Measurements from ENCODE around the gene AURKA. TPM values are rescaled to one million over a fixed set of nuclear protein-coding genes. Genes with fewer than 3 reads are reported as not detected.
"Not testable (repeated sequence)": the region's sequence is repeated elsewhere in the genome, so short reads cannot be mapped to it uniquely, and the experiment has no call there.

The AURKA gene
- total and polyA plus RNA-seq, 4 donors, result 0.88 to 41.6 (median 2.7) TPM

DNA sequence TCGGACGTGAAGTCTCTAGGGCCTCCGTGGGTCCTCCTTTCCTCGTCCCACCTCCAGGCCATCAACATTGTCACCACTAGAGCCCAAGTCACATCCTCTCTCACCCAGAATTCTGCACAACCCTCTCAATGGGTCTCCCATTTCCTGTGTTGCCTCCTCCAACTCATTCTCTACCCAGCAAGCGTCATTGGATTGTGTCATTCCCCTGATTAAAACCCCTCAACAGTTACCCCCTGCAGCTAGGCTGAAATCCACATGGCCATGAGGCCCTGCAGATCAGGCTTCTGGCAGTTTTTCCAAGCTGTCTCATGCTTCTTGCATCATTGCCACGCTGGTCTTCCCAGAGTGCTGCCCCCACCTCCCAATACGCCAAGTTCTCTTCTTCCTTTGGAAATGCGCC lies 46.1 kb downstream of the AURKA start:
- peaks cover 0 to 4% (median 2%) of the 10 kb centered on the region in 4 donors for H3K27me3 ChIP-seq (ENCODE audit: control insufficient read depth in 4 of 4, insufficient read depth in 4 of 4, low read length in 3 of 4)

DNA sequence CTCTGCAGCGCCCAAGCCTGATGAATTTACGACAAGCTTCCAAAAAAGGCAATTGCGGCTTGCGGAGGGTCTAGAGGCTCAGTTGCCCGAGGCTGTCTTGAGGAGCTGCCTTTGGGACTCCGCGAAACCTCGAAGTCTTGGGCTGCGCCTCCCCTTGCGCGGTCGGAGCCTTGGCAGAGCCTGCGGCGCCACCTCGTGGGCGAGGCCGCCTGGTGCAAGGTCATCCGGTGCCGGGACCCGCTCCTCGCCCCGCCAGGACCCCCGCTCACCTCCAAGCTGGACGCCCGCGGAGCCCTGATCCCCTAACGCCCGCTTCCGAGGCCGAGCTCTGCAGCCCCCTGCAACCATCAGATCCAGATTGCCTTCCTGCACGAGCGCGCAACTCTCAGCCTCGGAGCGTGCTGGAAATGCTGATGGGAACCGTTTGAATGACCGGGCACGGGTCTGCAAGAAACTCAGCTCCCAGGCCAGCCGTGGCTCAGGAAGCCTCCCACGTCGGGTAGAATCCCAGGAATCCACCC lies 48.1 kb downstream of the AURKA start:
- DNase-seq (ENCODE audit: low spot score), result peak; percentile 65
- no peaks in the 10 kb centered on the region for H3K36me3 ChIP-seq (ENCODE audit: control insufficient read depth in 4 of 4, insufficient read depth in 3 of 4, low read depth in 1 of 4, low read length in 3 of 4)
- peak overlapping the region in 2 of 3 donors; percentile 9 to 11 for H3K4me3 ChIP-seq (ENCODE audit: low read depth in 1 of 3, low read length in 3 of 3)
- TF ChIP-seq EGR1 (IDR thresholded peaks at IDR 0.05; ENCODE audit: low read depth in 2 of 2) (no peak), RAD21 (IDR thresholded peaks at IDR 0.05) (peak; percentile 70 to 85)
- TF ChIP-seq, protein P1, sequence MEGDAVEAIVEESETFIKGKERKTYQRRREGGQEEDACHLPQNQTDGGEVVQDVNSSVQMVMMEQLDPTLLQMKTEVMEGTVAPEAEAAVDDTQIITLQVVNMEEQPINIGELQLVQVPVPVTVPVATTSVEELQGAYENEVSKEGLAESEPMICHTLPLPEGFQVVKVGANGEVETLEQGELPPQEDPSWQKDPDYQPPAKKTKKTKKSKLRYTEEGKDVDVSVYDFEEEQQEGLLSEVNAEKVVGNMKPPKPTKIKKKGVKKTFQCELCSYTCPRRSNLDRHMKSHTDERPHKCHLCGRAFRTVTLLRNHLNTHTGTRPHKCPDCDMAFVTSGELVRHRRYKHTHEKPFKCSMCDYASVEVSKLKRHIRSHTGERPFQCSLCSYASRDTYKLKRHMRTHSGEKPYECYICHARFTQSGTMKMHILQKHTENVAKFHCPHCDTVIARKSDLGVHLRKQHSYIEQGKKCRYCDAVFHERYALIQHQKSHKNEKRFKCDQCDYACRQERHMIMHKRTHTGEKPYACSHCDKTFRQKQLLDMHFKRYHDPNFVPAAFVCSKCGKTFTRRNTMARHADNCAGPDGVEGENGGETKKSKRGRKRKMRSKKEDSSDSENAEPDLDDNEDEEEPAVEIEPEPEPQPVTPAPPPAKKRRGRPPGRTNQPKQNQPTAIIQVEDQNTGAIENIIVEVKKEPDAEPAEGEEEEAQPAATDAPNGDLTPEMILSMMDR (IDR thresholded peaks at IDR 0.05; ENCODE audit: low read depth, low read length, missing input control), result peak; percentile 56
- no peak overlapping the region for H3K27ac ChIP-seq (ENCODE audit: low read depth in 1 of 2, low read length in 2 of 2)
- no peak overlapping the region for H3K9ac ChIP-seq (ENCODE audit: low read depth in 1 of 2, low read length in 2 of 2)
- H3K4me1 ChIP-seq (ENCODE audit: control insufficient read depth in 4 of 4, insufficient read depth in 4 of 4, low read length in 3 of 4), result peaks cover 2 to 17% (median 13%) of the 10 kb centered on the region in 4 donors
- 4% methylated on average over 41 of the region's 41 CpGs for WGBS
- no peaks in the 10 kb centered on the region for H3K9me3 ChIP-seq (ENCODE audit: control insufficient read depth in 4 of 4, low read length in 3 of 4)
- H3K27me3 ChIP-seq (ENCODE audit: control insufficient read depth in 4 of 4, insufficient read depth in 4 of 4, low read length in 3 of 4), result peaks cover 0 to 4% (median 2%) of the 10 kb centered on the region in 4 donors

More for the DNA sequence above, 46.1 kb downstream of the AURKA start:
- WGBS, result 92% methylated on average over 8 of the region's 8 CpGs
- TF ChIP-seq, protein P2, sequence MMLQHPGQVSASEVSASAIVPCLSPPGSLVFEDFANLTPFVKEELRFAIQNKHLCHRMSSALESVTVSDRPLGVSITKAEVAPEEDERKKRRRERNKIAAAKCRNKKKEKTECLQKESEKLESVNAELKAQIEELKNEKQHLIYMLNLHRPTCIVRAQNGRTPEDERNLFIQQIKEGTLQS (IDR thresholded peaks at IDR 0.05), result no peak
- no peak for TF ChIP-seq HNF4G (IDR thresholded peaks at IDR 0.05)
- Histone ChIP-seq H3K9ac (ENCODE audit: low read depth in 1 of 2, low read length in 2 of 2) (no peak overlapping the region), H3K27ac (ENCODE audit: low read depth in 1 of 2, low read length in 2 of 2) (no peak overlapping the region), H3K4me1 (ENCODE audit: control insufficient read depth in 4 of 4, insufficient read depth in 4 of 4, low read length in 3 of 4) (peaks cover 2 to 18% (median 13%) of the 10 kb centered on the region in 4 donors), H3K9me3 (ENCODE audit: control insufficient read depth in 4 of 4, low read length in 3 of 4) (no peaks in the 10 kb centered on the region), H3K36me3 (ENCODE audit: control insufficient read depth in 4 of 4, insufficient read depth in 3 of 4, low read depth in 1 of 4, low read length in 3 of 4) (no peaks in the 10 kb centered on the region), H3K4me3 (ENCODE audit: low read depth in 1 of 3, low read length in 3 of 3) (no peak overlapping the region)
- DNase-seq (ENCODE audit: low spot score), result no peak

DNA sequence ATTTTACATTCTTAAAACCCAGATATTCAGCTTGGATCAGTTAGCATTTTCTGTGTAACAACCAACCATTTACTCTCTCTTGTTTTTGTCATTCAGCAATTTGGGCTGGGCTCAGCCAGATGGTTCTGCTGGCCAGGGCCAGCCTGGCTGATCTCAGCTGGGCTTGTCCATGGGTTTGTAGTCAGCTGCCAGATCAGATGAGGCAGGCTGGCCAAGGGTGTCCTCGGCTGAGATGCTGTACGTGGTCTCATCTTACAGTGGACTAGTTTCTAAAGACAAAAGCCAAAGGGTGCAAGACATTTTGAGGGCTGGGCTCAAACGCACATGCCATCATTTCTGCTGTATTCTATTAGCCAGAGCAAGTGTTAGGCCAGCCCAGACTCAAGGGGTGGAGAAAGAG lies 49.2 kb downstream of the AURKA start:
- no peak for DNase-seq (ENCODE audit: low spot score)
- H3K9ac ChIP-seq (ENCODE audit: low read depth in 1 of 2, low read length in 2 of 2), result no peak overlapping the region
- WGBS, result 86% methylated on average over 3 of the region's 3 CpGs
- peaks cover 2 to 8% (median 7%) of the 10 kb centered on the region in 4 donors for H3K4me1 ChIP-seq (ENCODE audit: control insufficient read depth in 4 of 4, insufficient read depth in 4 of 4, low read length in 3 of 4)
- no peaks in the 10 kb centered on the region for H3K9me3 ChIP-seq (ENCODE audit: control insufficient read depth in 4 of 4, low read length in 3 of 4)
- no peak overlapping the region for H3K27ac ChIP-seq (ENCODE audit: low read depth in 1 of 2, low read length in 2 of 2)
- H3K4me3 ChIP-seq (ENCODE audit: low read depth in 1 of 3, low read length in 3 of 3), result no peak overlapping the region
- no peaks in the 10 kb centered on the region for H3K36me3 ChIP-seq (ENCODE audit: control insufficient read depth in 4 of 4, insufficient read depth in 3 of 4, low read depth in 1 of 4, low read length in 3 of 4)
- TF ChIP-seq EGR1 (IDR thresholded peaks at IDR 0.05; ENCODE audit: low read depth in 2 of 2), result no peak
- H3K27me3 ChIP-seq (ENCODE audit: control insufficient read depth in 4 of 4, insufficient read depth in 4 of 4, low read length in 3 of 4), result peaks cover 0 to 4% (median 2%) of the 10 kb centered on the region in 4 donors

DNA sequence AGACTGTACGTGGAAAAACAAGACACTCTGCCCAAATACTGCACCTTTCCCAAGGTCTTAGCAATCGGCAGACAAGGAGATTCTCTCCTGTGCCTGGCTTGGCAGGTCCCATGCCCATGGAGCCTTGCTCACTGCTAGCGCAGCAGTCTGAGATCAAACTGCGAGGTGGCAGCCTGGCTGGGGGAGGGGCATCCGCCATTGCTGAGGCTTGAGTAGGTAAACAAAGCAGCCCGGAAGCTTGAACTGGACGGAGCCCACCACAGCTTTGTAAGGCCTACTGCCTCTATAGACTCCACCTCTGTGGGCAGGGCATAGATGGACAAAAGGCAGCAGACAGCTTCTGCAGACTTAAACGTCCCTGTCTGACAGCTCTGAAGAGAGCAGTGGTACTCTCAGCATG lies 55.3 kb downstream of the AURKA start:
- H3K27ac ChIP-seq (ENCODE audit: low read depth in 1 of 2, low read length in 2 of 2); DNase-seq (ENCODE audit: low spot score); H3K27me3 ChIP-seq (ENCODE audit: control insufficient read depth in 4 of 4, insufficient read depth in 4 of 4, low read length in 3 of 4); H3K4me3 ChIP-seq (ENCODE audit: low read depth in 1 of 3, low read length in 3 of 3); H3K9ac ChIP-seq (ENCODE audit: low read depth in 1 of 2, low read length in 2 of 2); H3K4me1 ChIP-seq (ENCODE audit: control insufficient read depth in 4 of 4, insufficient read depth in 4 of 4, low read length in 3 of 4); H3K9me3 ChIP-seq (ENCODE audit: control insufficient read depth in 4 of 4, low read length in 3 of 4); H3K36me3 ChIP-seq (ENCODE audit: control insufficient read depth in 4 of 4, insufficient read depth in 3 of 4, low read depth in 1 of 4, low read length in 3 of 4): not testable (repeated sequence)
- 66% methylated on average over 8 of the region's 8 CpGs for WGBS

DNA sequence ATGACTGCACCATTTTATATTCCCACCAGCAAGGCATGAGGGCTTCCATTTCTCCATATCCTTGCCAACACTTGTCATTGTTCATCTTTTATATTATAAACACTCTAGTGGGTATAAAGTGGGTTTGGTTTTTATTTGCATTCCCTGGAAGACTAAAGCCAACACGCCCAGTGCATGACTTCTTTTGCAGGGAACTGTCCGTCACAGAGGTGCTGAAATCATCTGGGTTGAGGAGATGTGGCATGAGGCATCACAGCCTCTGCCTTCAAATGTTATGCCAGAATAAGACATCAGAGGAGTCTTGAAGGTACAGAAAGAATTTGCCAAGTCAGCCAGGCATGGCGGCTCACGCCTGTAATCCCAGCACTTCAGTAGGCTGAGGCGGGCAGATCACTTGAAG lies 63.2 kb downstream of the AURKA start:
- 45% methylated on average over 5 of the region's 5 CpGs for WGBS

More for the DNA sequence above, 63.2 kb downstream of the AURKA start:
- H3K27me3 ChIP-seq (ENCODE audit: control insufficient read depth in 4 of 4, insufficient read depth in 4 of 4, low read length in 3 of 4), result peaks cover 0 to 3% (median 0%) of the 10 kb centered on the region in 4 donors
- DNase-seq (ENCODE audit: low spot score), result peak; percentile 42
- H3K9me3 ChIP-seq (ENCODE audit: control insufficient read depth in 4 of 4, low read length in 3 of 4), result peaks cover 0 to 4% (median 0%) of the 10 kb centered on the region in 4 donors
- TF ChIP-seq, protein P3, sequence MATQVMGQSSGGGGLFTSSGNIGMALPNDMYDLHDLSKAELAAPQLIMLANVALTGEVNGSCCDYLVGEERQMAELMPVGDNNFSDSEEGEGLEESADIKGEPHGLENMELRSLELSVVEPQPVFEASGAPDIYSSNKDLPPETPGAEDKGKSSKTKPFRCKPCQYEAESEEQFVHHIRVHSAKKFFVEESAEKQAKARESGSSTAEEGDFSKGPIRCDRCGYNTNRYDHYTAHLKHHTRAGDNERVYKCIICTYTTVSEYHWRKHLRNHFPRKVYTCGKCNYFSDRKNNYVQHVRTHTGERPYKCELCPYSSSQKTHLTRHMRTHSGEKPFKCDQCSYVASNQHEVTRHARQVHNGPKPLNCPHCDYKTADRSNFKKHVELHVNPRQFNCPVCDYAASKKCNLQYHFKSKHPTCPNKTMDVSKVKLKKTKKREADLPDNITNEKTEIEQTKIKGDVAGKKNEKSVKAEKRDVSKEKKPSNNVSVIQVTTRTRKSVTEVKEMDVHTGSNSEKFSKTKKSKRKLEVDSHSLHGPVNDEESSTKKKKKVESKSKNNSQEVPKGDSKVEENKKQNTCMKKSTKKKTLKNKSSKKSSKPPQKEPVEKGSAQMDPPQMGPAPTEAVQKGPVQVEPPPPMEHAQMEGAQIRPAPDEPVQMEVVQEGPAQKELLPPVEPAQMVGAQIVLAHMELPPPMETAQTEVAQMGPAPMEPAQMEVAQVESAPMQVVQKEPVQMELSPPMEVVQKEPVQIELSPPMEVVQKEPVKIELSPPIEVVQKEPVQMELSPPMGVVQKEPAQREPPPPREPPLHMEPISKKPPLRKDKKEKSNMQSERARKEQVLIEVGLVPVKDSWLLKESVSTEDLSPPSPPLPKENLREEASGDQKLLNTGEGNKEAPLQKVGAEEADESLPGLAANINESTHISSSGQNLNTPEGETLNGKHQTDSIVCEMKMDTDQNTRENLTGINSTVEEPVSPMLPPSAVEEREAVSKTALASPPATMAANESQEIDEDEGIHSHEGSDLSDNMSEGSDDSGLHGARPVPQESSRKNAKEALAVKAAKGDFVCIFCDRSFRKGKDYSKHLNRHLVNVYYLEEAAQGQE (IDR thresholded peaks at IDR 0.05), result peak; percentile 99
- TF ChIP-seq EGR1 (IDR thresholded peaks at IDR 0.05; ENCODE audit: low read depth in 2 of 2) (no peak), SP1 (IDR thresholded peaks at IDR 0.05) (no peak)
- H3K4me3 ChIP-seq (ENCODE audit: low read depth in 1 of 3, low read length in 3 of 3), result no peak overlapping the region
- no peak overlapping the region for H3K27ac ChIP-seq (ENCODE audit: low read depth in 1 of 2, low read length in 2 of 2)
- no peaks in the 10 kb centered on the region for H3K36me3 ChIP-seq (ENCODE audit: control insufficient read depth in 4 of 4, insufficient read depth in 3 of 4, low read depth in 1 of 4, low read length in 3 of 4)
- H3K4me1 ChIP-seq (ENCODE audit: control insufficient read depth in 4 of 4, insufficient read depth in 4 of 4, low read length in 3 of 4), result no peaks in the 10 kb centered on the region
- no peak overlapping the region for H3K9ac ChIP-seq (ENCODE audit: low read depth in 1 of 2, low read length in 2 of 2)

Data from liver (tissue), 9 donors.